Right kidney (tissue), 1 donor: Measurements from ENCODE around the gene GLRX2.
A peak's percentile ranks its signal among the peaks of the same experiment; 100 is the strongest.

Source experiments
- DNase-seq: peaks from one replicate; pipeline ENCODE4 v3.0.0-alpha.2; 2016

Gene GLRX2

DNA sequence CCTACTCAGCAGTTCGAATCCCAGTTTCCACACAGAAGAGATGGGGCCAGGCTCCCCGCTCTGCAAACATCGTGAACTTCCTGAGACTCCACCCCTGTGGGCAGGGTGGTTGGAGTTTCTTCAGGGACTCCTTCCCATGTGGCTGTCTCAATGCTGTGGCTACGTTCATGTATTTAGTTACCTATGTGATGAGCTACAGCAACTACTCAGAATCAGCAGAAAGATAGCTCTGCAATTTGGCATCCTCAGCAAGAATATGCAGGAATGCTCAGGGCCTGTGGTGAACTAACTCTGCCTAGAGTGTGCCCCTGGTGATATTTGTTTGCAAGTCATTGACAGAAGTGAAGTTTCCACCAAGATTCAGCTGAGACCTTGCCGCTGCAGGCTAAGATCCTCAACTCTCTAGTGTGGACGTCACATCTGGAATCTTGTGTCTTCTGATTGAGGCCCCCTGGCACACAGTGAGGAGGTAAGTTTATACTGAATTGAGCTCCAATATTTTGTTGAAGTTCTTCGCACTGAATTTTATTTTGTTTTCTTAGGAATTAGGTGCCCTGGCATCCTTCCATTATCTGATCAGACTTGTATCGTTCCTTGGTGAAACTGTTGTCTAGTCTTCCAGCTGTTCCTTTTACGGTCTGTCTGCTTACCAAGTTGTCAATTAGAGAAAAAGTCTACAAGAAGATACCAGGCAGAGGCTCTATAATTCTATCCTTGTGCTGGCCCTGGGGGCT is 8.2 kb upstream of the GLRX2 start:
- DNase-seq, result no peak

DNA sequence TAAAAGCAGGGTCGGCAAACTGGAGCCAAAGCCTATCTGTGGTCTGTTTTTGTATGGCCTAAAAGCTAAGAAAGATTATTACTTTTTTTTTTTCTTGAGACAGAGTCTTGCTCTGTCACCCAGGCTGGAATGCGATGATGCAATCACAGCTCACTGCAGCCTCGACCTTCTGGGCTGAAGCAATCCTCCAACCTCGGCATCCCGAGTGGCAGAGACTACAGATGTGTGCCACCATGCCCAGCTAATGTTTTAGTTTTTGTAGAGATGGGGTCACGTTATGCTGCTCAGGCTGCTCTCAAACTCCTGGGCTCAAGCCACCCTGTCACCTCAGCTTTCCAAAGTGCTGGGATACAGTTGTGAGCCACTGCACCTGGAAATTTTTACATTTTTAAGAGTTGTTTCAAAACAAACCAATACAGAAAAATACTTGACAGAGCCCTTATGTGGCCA is 6.5 kb upstream of the GLRX2 start:
- DNase-seq, result no peak

DNA sequence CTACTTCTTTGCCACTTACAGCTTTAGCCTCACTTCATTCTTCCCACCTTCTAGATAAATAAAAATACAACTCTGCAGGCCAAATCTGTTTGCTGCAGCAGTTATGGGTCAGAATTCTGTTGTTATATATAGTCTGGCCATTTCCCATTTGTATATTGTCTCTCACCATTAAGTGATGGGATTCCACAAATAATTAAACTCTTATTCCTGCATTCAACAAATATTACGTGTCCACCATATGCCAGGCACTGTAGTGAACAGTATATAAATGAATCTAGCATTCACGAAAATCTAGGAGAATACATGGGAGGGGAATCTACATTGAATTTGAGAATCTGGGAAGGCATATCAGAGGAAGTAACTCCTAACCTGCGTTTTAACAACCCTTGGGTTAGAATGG is 5.7 kb upstream of the GLRX2 start:
- DNase-seq, result no peak

DNA sequence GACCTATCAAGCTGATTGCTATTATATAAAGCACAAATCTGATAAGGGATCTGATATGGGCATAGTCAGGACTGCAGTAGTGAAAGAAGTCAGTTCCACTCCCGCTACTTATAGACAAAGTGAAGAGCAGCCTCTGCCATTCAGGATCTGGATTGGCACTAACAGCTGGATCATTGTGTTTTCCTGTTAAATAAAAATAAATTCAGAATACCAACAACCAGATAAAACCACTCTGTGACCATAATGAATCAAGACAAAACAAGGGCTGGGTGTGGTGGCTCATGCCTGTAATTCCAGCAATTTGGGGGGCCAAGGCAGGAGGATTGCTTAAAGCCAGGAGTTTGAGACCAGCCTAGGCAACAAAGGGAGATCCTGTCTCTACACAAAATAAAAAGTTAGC is 5.0 kb upstream of the GLRX2 start:
- DNase-seq, result no peak

DNA sequence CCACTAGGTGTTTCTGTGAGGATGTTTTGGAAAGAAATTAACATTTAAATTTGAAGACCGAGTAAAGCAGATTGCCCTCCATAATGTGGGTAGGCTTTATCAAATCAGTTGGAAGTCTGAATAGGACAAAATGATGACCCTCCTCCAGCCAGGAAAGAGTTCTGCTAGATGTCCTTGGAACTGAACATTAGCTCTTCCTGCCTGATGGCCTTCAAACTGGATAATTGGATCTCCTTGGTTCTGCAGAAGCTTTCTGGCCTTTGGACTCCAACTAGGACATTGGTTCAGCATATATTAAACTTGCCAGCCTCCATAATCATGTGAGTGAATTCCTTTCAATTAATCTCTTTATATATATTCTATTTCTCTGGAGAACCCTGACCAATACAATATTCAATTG is 4.4 kb upstream of the GLRX2 start:
- DNase-seq, result no peak

DNA sequence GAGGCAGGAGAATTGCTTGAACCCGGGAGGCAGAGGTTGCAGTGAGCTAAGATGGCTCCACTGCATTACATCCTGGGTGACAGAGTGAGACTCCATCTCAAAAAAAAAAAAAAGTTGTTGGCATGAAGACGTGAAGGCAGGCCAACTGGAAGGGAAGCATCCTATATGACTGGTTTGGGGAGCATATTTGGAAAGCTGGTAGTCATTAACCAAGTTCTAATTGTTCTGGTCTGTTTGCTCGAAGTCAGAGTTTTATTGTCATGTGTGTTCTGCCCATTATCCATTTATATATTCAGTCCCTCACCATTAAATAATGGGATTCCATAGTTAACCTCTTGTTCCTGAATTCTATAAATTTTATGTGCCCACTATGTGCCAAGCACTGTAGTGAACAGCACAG is 3.3 kb upstream of the GLRX2 start:
- no peak for DNase-seq

DNA sequence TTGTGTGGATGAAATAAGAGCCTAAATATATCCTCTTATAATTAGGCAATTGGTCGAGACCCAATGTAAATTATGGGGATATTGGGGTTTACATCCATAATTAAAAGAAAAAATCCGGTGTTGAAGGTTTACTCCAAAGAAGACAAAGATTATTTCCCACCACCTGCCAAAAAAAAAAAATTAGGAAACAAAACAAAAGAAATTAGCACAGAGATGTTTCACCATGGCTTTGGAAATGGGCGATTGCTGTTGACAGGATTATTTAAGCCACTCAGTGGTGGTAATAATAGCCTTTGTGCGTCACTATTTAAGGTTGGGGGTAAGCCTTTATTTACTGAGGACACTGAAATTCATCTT is 585 bp upstream of the GLRX2 start:
- DNase-seq, result no peak

DNA sequence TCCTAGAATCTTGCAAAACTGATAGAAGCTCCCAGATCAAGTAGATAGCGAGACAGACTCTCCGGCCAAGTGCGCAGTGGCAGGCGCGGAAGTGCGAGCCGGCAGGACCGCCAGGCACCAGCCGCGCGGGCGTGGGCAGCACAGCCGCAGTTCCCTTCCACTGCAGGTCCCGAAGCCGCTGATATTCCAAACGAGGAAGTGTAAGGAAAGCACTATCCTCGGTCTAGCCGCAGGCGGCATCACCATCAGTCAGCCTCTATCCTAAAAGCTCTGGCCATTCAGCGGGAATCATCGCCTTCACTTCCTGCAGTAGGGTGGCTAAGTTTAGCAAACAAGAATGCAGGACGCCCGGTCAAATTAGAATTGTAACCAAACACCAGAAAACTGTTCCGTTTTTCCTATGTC is 710 bp downstream of the GLRX2 start:
- peak; percentile 64 for DNase-seq

DNA sequence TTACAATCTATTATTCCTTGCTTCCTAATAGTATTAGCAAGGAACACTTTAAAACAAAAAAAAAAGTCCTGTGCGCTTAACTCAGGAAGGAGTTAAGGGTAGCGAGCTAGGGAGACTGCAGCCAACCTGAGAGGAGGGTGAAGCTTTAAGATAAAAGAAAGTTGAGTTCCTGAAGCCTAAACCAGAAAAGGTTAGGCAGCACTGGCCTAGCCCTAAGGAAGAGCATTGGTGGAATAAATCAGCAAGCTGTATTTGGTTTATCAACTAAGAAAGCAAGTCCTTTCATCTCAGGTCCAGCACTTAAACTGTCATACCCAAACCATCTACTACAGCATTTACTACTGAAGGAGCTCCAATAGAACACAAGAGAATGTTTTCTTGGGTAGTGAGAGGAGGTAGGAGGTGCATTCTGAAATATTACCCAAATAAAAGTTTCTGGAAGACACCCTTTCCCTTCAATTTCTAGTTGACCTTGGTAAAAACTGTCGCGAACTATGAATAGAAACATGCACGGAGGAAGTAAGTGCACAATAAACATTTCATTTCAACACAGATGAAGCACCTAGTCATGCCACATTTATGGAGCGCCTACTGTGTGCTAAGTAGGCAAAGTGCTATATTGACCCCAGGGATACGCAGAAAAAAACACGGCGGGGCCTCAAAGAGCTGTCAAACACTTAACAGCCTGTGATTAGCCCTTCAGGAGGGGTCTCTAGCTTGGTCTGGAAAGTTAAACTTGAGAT is 1.3 kb downstream of the GLRX2 start:
- DNase-seq, result no peak

DNA sequence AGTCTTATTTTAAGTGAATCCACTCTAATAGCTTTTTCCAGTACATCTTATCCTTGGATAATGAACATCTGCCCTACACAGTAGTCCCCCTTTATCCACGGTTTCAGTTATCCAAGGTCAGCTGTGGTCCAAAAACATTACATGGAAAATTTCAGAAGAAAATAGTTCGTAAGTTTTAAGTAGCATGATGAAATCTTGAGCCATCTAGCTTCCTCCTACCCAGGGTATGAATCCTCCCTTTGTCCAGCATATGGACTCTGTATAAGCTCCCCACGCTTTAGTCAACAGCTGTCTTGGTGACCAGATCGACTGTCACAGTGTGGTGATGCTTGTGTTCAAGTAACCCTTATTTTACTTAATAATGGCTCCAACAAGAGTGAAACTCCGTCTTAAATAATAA is 2.6 kb downstream of the GLRX2 start:
- no peak for DNase-seq

DNA sequence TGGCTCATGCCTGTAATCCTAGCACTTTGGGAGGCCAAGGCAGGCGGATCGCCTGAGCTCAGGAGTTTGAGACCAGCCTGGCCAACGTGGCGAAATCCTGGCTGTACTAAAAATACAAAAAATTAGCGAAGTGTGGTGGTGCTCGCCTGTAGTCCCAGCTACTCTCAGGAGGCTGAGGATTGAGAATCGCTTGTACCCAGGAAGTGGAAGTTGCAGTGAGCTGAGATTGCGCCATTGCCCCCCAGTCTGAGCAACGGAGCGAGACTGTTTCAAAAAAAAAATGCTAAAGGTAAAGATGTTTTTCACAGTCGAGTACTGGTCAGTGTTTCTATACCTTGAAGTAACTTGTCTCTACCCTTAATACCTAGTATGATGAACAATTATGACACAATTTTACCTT is 11.1 kb downstream of the GLRX2 start:
- no peak for DNase-seq

DNA sequence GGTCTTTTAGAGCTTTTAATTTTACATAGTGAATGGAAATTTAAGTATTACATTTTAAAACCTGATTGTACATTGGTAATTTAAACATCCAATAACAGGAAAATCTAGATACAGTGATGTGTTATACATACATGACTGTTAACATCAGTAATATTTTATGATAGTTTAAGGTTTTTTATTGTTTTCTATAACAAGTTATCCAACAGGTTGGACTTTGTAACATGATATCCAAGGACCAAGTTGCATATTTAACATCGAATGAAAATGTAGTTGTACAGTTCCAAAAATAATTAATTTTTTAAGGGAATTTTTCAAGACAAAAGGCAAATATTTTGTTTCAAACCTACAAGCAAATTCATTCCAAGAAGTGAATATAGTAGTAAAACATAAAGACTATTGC is 14.3 kb downstream of the GLRX2 start:
- DNase-seq, result no peak

DNA sequence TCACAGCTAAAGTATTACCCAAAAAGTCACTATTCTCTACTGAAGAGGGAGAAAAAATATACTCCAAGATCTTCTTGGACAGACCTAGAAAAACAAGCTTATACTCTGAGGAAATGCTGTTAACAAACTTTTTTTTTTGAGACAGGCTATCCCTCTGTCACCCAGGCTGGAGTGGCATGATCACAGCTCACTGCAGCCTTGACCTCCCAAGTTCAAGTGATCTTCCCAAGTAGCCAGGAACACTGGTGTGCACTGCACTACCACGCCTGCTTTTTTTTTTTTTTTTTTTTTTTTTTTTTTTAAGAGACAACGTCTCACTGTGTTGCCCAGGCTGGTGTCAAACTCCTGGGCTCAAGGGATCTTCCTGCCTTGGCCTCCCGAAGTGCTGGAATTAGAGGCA is 17.3 kb downstream of the GLRX2 start:
- no peak for DNase-seq

DNA sequence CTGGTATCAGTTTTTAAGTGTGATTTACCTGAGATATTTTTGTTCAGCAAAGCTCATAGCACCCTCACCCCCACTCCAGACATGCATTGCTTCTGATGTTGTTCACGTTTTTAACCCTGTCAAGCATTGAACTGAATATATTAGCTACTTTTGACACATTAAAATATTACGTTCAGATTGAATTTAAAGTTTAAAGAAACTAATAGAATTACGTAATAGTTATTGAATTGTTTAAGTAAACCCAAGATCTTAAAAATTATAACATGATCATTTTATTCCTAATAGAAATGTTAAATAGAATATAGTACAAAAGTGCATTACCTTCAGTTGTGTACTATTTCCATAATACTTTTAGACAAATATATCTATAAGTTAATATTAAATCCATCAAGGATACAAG is 18.9 kb downstream of the GLRX2 start:
- DNase-seq, result no peak

DNA sequence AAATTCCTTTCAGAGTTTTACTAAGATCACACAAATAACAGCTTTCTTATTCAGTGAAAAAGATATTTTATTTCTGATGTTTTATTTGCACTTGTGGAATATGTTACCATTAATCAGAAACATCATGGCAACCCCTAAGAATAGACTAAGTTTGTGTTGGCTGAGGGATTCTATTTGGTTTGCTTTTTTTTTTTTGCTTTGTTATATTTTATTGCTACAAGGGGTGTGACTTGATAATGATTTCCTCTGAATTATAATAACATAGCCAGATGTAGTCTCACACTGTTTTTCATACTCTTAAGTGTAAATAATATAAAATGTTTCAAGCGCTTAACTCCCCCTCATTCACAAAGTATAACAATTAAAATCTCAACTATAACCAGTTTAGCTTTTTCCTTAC is 20.0 kb downstream of the GLRX2 start:
- no peak for DNase-seq

DNA sequence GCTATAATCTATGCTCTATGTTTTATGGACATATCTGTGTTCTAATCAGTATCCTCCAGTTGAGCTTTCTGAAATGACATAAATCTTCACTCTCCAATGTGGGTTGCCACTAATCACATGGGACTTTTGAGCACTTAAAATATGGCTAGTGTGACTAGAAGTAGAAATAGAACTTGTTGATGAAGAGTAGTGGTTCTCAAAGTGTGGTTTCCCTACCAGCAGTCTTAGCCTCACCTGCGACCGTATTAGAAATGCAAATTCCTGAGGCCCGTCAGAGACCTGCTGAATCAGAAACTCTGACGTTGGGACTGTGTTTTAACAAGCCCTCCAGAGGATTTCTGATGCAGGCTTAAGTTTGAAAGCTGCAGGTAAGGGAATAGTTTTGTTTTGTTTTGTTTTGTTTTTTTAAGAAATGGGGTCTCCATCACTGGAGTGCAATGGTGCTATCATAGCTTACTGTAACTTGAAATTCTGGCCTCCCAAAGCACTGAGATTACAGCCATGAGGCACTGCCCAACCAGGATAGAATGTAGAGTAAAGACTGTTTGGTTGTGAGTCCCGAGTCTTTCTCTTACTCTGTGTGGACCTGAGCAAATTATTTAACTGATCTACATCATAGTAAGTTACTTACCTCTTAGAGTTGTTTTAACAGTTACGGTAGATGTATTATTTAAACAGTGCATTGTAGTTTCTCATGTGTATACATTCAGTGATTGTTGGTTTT is 21.7 kb downstream of the GLRX2 start:
- DNase-seq, result no peak

DNA sequence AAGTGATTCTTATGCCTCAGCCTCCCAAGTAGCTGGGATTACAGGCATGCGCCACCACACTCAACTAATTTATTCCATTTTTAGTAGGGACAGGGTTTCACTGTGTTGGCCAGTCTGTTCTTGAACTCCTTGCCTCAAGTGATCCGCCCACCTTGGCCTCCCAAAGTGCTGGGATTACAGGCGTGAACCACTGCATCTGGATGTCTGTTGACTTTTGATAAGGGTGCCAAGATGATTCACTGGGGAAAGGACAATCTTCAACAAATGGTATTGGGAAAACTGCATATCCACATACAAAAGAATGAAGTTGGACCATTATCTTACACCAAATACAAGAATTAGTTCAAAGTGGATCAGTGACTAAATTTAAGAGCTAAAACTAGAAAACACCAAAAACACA is 26.0 kb downstream of the GLRX2 start:
- no peak for DNase-seq

DNA sequence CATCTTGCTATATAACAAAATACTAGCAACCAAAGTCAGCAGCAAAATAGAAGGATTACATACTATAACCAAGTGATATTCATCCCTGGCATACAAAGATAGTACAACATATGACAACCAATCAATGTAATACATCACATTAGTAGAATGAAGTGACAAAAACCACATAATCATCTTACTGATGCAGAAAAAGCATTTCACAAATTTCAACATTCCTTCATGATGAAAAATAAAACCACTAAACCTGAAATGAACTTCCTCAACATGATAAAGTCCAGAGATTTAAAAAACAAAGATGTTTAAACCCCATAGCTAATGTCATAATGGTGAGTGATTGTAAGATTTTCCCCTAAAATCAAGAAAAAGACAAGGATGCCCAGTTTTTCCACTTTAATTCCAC is 27.2 kb downstream of the GLRX2 start:
- DNase-seq, result no peak

DNA sequence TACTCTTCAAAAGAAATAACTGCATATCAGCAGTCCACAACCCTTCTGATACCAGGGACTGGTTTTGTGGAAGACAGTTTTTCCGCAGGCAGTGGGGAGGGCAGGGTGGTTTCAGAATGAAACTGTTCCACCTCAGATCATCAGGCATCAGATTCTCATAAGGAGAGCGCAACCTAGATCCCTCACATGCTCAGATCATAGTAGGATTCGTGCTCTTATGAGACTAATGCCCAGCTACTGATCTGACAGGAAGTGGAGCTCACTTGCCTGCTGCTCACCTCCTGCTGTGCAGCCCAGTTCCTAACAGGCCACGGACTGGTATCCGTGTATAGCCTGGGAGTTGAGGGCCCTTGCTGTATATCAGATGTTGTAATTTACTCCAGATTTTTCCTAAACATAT is 34.3 kb downstream of the GLRX2 start:
- no peak for DNase-seq

DNA sequence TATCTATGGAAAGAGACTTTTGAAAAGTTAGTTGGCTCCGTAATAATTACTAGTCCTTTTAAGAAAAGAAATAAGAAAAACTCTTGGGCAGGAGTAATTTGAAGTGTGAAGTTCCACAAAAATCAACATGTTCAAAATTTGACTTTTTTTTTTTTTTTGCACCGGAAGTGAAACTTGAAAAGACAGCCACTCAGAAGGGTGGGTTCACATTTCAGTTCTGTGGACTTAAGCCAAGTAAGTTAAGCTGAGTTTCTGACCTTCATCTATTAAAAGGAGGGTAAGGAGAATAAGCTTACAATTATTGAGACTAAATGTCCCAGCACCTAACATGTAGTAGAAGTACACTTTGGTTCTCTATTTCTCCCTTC is 34.8 kb downstream of the GLRX2 start:
- no peak for DNase-seq

DNA sequence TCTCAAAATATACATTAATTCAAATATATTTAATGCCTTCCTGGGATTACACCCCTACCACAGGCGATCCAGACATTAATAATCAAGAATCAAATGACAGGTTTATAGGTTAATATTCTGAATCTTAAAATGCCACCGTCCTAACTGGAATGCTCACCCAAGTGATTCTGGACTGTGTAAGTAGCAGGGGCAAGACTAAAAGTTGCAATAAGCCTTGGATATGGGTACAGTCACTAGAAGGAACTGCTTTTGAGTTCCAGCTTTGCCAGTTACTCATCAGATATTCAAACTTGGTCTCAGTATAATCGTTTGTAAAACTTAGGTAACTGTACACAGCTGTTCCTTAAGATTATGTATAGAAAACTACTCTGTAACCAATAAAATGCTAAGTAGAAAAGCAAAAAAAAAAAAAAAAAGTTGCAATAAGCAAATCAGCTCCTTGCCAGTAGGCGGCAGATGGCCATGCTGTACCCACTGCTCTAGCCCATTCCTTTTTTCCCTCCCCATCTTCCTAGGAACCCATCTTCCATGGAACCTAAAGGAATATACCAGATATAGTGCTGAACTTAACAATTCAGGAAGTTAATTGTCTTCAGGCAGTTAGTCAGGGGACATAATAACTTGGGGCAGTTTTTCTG is 35.3 kb downstream of the GLRX2 start:
- no peak for DNase-seq

DNA sequence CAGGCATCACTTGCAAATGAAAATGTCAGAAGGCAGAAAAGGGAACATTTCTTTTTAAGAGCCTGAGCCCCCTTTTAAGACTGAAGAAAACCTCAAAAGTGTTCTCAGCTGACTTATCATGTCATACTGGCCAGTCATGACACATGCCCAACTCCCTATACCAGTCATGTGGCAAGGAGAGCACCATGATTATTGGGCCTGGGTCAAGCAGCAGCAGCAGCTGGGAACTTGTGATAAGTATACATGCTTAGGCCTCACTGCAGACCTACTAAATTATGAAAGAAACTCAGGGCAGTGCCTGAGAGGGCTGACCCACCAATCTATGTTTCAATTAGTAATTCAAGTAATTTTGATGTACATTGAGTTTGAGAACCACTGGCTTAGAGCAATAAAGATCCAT is 37.2 kb downstream of the GLRX2 start:
- DNase-seq, result no peak

DNA sequence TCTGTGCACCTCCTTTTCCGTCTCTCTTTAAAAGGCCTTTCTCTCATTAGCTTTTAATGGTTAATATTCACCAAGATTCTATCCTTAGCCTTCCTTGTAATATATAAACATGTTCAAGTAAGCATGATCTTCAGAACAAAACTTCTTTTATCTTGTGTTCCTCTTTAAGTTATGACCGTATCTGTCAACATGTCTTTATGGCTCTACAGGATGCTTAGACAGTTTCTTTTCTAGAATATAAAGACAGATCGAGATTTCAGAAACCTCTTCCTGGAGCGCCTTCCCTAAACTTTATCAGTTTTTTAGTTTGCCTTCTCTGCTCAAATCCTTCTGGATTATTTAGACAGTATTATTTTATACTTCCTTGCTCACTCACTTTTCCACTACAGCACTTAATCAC is 38.6 kb downstream of the GLRX2 start:
- no peak for DNase-seq
